Fibroblast of lung (primary cell): ENCODE results near the gene ANAPC16.
"Not testable (repeated sequence)": the region's sequence is repeated elsewhere in the genome, so short reads cannot be mapped to it uniquely, and the experiment has no call there.

Experiments
- CTCF ChIP-seq, 2 donors: IDR thresholded peaks in 1 of 2; conservative IDR thresholded peaks in 1 of 2; 1 replicate in 1 of 2; 2 replicates in 1 of 2; pipeline ENCODE4 v1.5.1; 2011 to 2012; ENCODE audit warnings: low read length in 2 of 2, control low read depth in 1 of 2, inconsistent platforms in 1 of 2, low read depth in 1 of 2, mild to moderate bottlenecking in 1 of 2
- EZH2 ChIP-seq: IDR thresholded peaks from 2 replicates; pipeline ENCODE4 v1.5.1; 2012; ENCODE audit warnings: low read length, control low read depth, mild to moderate bottlenecking; ENCODE audit errors: missing control alignments

GRCh38 chr10:72268475-72269200 lies 52.8 kb downstream of the ANAPC16 start:
- TF ChIP-seq EZH2; CTCF (conservative IDR thresholded peaks at IDR 0.05 in 1 of 2, IDR thresholded peaks at IDR 0.05 in 1 of 2; ENCODE audit: low read depth in 1 of 2, low read length in 2 of 2): not testable (repeated sequence)
